Panc1 (cell line): ENCODE data around the gene TMEM134. TPM values are rescaled to one million over a fixed set of nuclear protein-coding genes. Genes with fewer than 3 reads are reported as not detected.

Experiments
- ATAC-seq: fragments of 200-7000 bp; cut with Tn5 transposase; 2 replicates; pipeline ENCODE4 v1.9.1; 2020; ENCODE audit warnings: mild to moderate bottlenecking, moderate library complexity
- BruUV-seq: library from RNA; stranded (reverse); fragments of 400-500 nt; replicated peaks from 2 replicates; lab custom pipeline; 2021; lab: Mats Ljungman, UMichigan
- CTCF ChIA-PET: fragments of 300-600 bp; sonication (Branson Sonifier 250); formaldehyde crosslinking; loops from one replicate; lab custom pipeline; 2022; ENCODE audit warnings: antibody characterized with exemption; lab: Charles Lee
- POLR2A ChIA-PET: fragments of 300-600 bp; sonication (Branson Sonifier 250); formaldehyde crosslinking; loops from one replicate; lab custom pipeline; 2022; ENCODE audit warnings: antibody characterized with exemption; lab: Charles Lee
- DNase-seq: peaks from one replicate; pipeline ENCODE4 v3.0.0-alpha.2; 2010; ENCODE audit warnings: low read depth, low spot score
- H3K27ac ChIP-seq: 2 replicates; pipeline ENCODE4 v1.5.1; 2011; ENCODE audit warnings: mild to moderate bottlenecking, low read length, inconsistent platforms
- H3K27me3 ChIP-seq: fragments of 200-500 bp; sonication (Bioruptor generic); 2 replicates; pipeline ENCODE4 v1.6.0; 2014; ENCODE audit warnings: low read length, inconsistent platforms; ENCODE audit not compliant: control insufficient read depth, insufficient read depth
- H3K36me3 ChIP-seq: fragments of 200-500 bp; sonication (Bioruptor generic); 2 replicates; pipeline ENCODE4 v1.5.1; 2014; ENCODE audit warnings: inconsistent platforms, mild to moderate bottlenecking, low read length, moderate library complexity; ENCODE audit not compliant: control insufficient read depth, insufficient read depth
- H3K4me1 ChIP-seq: 2 replicates; pipeline ENCODE4 v1.5.1; 2011; ENCODE audit warnings: inconsistent platforms, mild to moderate bottlenecking, low read length, moderate library complexity; ENCODE audit not compliant: control insufficient read depth, insufficient read depth
- H3K4me3 ChIP-seq, 2 experiments: 2 replicates each; pipeline ENCODE4 v1.5.1; 2011 to 2012; ENCODE audit warnings: low read depth in 2 of 2, low read length in 2 of 2, mild to moderate bottlenecking in 2 of 2, inconsistent platforms in 1 of 2, moderate library complexity in 1 of 2
- H3K9me3 ChIP-seq: fragments of 200-500 bp; sonication (Bioruptor generic); 2 replicates; pipeline ENCODE4 v1.5.1; 2014; ENCODE audit warnings: low read depth, mild to moderate bottlenecking, inconsistent platforms, low read length, moderate library complexity; ENCODE audit not compliant: control insufficient read depth, insufficient read depth
- POLR2AphosphoS5 ChIP-seq: IDR thresholded peaks from 2 replicates; pipeline ENCODE4 v1.6.1; 2012; ENCODE audit warnings: mild to moderate bottlenecking, low read depth, low read length, moderate library complexity
- SIN3A ChIP-seq: IDR thresholded peaks from 2 replicates; pipeline ENCODE4 v1.6.1; 2012; ENCODE audit warnings: low read depth, mild to moderate bottlenecking, low read length, moderate library complexity, borderline replicate concordance; ENCODE audit not compliant: insufficient read depth
- TCF7L2 ChIP-seq: IDR thresholded peaks from 2 replicates; pipeline ENCODE4 v1.6.1; 2011; ENCODE audit warnings: mild to moderate bottlenecking, low read depth, low read length, inconsistent platforms
- in situ Hi-C: cut with HindIII; loops from 2 replicates; pipeline ENCODE4 v1.10.0; 2016; ENCODE audit warnings: low sequenced_read_pairs, low pct_unique_long_range_greater_than_20kb
- intact Hi-C: fragments of 100-400 bp; cut with micrococcal nuclease; formaldehyde crosslinking; loops from one replicate; pipeline ENCODE4 v1.10.0; 2022; ENCODE audit not compliant: unreplicated experiment
- total RNA-seq: library from RNA; stranded (reverse); gene quantifications from one replicate; pipeline ENCODE4 v1.2.1, GENCODE V29; 2021; ENCODE audit not compliant: unreplicated experiment
- TF ChIP-seq, protein P1 (sequence below), 2 experiments: IDR thresholded peaks; 2 replicates each; pipeline ENCODE4 v1.6.1; 2011 to 2012; ENCODE audit warnings: low read depth in 2 of 2, control low read depth in 1 of 2, low read length in 1 of 2, mild to moderate bottlenecking in 1 of 2, moderate library complexity in 1 of 2; ENCODE audit not compliant: insufficient read depth in 1 of 2
- TF ChIP-seq, protein P2 (sequence below): fragments of 450-650 bp; IDR thresholded peaks from 2 replicates; pipeline ENCODE4 v1.5.1; 2017; ENCODE audit warnings: mild to moderate bottlenecking

TMEM134 gene
- total RNA-seq, 1 experiment from 2014 or later = 65.0 TPM

DNA sequence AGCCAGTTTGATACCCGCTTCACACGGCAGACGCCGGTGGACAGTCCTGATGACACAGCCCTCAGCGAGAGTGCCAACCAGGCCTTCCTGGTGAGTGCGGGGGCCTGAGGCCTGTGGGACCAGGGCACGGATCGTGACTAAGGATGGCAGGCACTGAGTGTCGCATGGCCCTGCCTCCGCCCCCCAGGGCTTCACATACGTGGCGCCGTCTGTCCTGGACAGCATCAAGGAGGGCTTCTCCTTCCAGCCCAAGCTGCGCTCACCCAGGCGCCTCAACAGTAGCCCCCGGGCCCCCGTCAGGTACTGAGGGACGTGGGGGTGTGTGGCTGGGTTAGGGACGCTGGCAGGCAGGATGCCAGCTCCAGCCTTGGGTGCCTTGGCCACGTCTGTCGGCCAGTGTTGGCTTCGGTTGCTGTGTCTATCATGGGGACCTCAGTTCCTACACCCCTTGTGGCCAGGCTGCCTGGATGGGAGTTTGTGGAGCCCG lies 34.6 kb downstream of the TMEM134 start:
- ATAC-seq (no peak), DNase-seq (no peak)
- Histone ChIP-seq H3K27ac (no peak overlapping the region), H3K4me3 (no peak overlapping the region), H3K4me1 (peaks cover 50% of the 10 kb centered on the region), H3K36me3 (no peaks in the 10 kb centered on the region), H3K27me3 (no peaks in the 10 kb centered on the region), H3K9me3 (no peaks in the 10 kb centered on the region)
- ChIA-PET POLR2A (no interaction called here), CTCF (no interaction called here)
- intact Hi-C loops = no loop called here
- no TSS peak for BruUV-seq
- TF ChIP-seq POLR2AphosphoS5 (no peak), SIN3A (no peak), TCF7L2 (no peak)
- TF ChIP-seq, protein P1, sequence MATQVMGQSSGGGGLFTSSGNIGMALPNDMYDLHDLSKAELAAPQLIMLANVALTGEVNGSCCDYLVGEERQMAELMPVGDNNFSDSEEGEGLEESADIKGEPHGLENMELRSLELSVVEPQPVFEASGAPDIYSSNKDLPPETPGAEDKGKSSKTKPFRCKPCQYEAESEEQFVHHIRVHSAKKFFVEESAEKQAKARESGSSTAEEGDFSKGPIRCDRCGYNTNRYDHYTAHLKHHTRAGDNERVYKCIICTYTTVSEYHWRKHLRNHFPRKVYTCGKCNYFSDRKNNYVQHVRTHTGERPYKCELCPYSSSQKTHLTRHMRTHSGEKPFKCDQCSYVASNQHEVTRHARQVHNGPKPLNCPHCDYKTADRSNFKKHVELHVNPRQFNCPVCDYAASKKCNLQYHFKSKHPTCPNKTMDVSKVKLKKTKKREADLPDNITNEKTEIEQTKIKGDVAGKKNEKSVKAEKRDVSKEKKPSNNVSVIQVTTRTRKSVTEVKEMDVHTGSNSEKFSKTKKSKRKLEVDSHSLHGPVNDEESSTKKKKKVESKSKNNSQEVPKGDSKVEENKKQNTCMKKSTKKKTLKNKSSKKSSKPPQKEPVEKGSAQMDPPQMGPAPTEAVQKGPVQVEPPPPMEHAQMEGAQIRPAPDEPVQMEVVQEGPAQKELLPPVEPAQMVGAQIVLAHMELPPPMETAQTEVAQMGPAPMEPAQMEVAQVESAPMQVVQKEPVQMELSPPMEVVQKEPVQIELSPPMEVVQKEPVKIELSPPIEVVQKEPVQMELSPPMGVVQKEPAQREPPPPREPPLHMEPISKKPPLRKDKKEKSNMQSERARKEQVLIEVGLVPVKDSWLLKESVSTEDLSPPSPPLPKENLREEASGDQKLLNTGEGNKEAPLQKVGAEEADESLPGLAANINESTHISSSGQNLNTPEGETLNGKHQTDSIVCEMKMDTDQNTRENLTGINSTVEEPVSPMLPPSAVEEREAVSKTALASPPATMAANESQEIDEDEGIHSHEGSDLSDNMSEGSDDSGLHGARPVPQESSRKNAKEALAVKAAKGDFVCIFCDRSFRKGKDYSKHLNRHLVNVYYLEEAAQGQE (IDR thresholded peaks at IDR 0.05; ENCODE audit: insufficient read depth in 1 of 2, low read depth in 2 of 2, low read length in 1 of 2) = no peak
- TF ChIP-seq, protein P2, sequence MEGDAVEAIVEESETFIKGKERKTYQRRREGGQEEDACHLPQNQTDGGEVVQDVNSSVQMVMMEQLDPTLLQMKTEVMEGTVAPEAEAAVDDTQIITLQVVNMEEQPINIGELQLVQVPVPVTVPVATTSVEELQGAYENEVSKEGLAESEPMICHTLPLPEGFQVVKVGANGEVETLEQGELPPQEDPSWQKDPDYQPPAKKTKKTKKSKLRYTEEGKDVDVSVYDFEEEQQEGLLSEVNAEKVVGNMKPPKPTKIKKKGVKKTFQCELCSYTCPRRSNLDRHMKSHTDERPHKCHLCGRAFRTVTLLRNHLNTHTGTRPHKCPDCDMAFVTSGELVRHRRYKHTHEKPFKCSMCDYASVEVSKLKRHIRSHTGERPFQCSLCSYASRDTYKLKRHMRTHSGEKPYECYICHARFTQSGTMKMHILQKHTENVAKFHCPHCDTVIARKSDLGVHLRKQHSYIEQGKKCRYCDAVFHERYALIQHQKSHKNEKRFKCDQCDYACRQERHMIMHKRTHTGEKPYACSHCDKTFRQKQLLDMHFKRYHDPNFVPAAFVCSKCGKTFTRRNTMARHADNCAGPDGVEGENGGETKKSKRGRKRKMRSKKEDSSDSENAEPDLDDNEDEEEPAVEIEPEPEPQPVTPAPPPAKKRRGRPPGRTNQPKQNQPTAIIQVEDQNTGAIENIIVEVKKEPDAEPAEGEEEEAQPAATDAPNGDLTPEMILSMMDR = no peak
- in situ Hi-C loops = no loop called here

DNA sequence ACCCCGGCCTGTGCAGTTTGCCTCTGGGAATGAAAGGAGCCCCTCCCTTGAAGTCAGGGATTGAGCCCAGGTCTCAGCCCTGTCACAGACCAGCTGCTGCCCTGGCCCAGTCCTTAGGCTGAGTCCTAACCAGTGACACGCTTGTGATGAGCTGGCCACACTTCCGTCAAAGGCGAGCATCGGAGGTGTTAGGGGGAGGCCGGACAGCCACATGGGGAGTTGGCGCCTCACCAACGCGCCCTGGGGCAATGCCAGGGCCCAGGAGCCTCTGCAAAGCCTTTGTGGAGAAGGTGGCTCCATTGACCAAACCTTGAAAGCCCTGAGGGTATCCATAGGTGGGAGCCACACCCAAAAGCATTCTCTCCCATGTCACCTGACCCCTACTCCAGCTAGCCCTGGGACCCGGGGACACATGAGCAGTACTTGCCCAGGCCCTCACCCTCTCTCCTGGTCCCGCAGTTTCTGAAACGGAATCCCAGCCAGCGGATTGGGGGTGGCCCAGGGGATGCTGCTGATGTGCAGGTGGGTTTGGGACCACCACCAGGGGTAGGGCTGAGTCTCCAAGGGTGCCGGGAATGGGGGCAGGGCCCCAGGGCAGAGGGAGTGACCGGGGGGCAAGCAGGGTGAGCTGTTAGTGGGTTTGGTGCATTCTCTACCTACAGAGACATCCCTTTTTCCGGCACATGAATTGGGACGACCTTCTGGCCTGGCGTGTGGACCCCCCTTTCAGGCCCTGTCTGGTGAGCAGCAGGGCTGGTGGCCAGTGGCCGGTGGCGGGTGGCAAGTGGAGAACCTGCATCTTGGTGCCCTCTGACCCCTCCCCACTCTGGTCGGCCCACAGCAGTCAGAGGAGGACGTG lies 35.3 kb downstream of the TMEM134 start:
- intact Hi-C loops = no loop called here
- no TSS peak for BruUV-seq
- DNase-seq (no peak), ATAC-seq (no peak)
- no peak overlapping the region for H3K4me3 ChIP-seq
- H3K4me1 ChIP-seq = peaks cover 48% of the 10 kb centered on the region
- POLR2A ChIA-PET = no interaction called here
- in situ Hi-C loops = no loop called here
- H3K36me3 ChIP-seq = no peaks in the 10 kb centered on the region; the same call in 1 of the 2 replicates
- no peak overlapping the region for H3K27ac ChIP-seq
- no peaks in the 10 kb centered on the region for H3K9me3 ChIP-seq
- CTCF ChIA-PET = no interaction called here
- H3K27me3 ChIP-seq = no peaks in the 10 kb centered on the region
- TF ChIP-seq POLR2AphosphoS5 (no peak), TCF7L2 (no peak), SIN3A (no peak)
- TF ChIP-seq, protein P2 = no peak
- TF ChIP-seq, protein P1 (IDR thresholded peaks at IDR 0.05; ENCODE audit: insufficient read depth in 1 of 2, low read depth in 2 of 2, low read length in 1 of 2) = no peak
